HepG2 (cell line): ENCODE results near the gene SETD1B. TPM values are rescaled to one million over a fixed set of nuclear protein-coding genes. Genes with fewer than 3 reads are reported as not detected.

Experiments
- ATAC-seq: fragments of 200-7000 bp; cut with Tn5 transposase; 3 replicates; pipeline ENCODE4 v1.9.1; 2020; ENCODE audit warnings: mild to moderate bottlenecking, moderate library complexity
- BruUV-seq: library from RNA; stranded (reverse); fragments of 400-500 nt; replicated peaks from 2 replicates; lab custom pipeline; 2021; lab: Mats Ljungman, UMichigan
- CTCF ChIA-PET: fragments of 300-600 bp; formaldehyde crosslinking; extraction: SDS; loops from one replicate; lab custom pipeline; 2021; ENCODE audit warnings: low total read pairs, inconsistent platforms, low intra/inter-chr PET ratio; lab: Yijun Ruan, JAX
- POLR2A ChIA-PET: fragments of 350-600 bp; sonication (Branson Sonifier 250); formaldehyde crosslinking; loops from one replicate; lab custom pipeline; 2020; ENCODE audit warnings: antibody characterized with exemption, inconsistent platforms; lab: Yijun Ruan, JAX
- DNase-seq: peaks from one replicate; pipeline ENCODE4 v3.0.0-alpha.2; 2015; ENCODE audit warnings: low spot score
- FAIRE-seq: peaks from 3 replicates; lab custom pipeline; 2011; peaks lifted over from hg19 to GRCh38; lab: Jason Lieb, UNC
- H2AFZ ChIP-seq: one replicate; pipeline ENCODE4 v1.6.1; 2011; ENCODE audit warnings: low read length, inconsistent platforms
- H3K27ac ChIP-seq: fragments of 300-600 bp; 3 replicates; pipeline ENCODE4 v1.8.0; 2011; ENCODE audit warnings: mixed run types, mild to moderate bottlenecking, mixed read lengths, low read length, inconsistent platforms; ENCODE audit not compliant: insufficient read depth; ENCODE audit errors: extremely low read length
- H3K27me3 ChIP-seq, 2 experiments: fragments of 200-600 bp in 1 of 2; 2 replicates in 1 of 2; 3 replicates in 1 of 2; pipeline versions ENCODE4 v1.6.0 to v1.8.0; 2011; ENCODE audit warnings: low read length in 2 of 2, mild to moderate bottlenecking in 2 of 2, moderate library complexity in 2 of 2, inconsistent platforms in 1 of 2; ENCODE audit not compliant: insufficient read depth in 2 of 2, control insufficient read depth in 1 of 2
- H3K36me3 ChIP-seq, 2 experiments: fragments of 200-600 bp in 1 of 2; replicated peaks in 1 of 2; 2 replicates in 1 of 2; 3 replicates in 1 of 2; pipeline versions ENCODE4 v1.5.1 to v1.8.0; 2011; ENCODE audit warnings: low read length in 2 of 2, inconsistent platforms in 1 of 2; ENCODE audit not compliant: insufficient read depth in 2 of 2, control insufficient read depth in 1 of 2
- H3K4me1 ChIP-seq: 2 replicates; pipeline ENCODE4 v1.5.1; 2012; ENCODE audit warnings: low read length, inconsistent platforms; ENCODE audit not compliant: insufficient read depth
- H3K4me2 ChIP-seq: 2 replicates; pipeline ENCODE4 v1.6.0; 2011; ENCODE audit warnings: low read depth, low read length, inconsistent platforms
- H3K4me3 ChIP-seq, 3 experiments: fragments of 200-600 bp in 1 of 3; sonication (generic), shearing (Covaris generic) in 1 of 3; replicated peaks in 1 of 3; 2 replicates each; pipeline ENCODE4 v1.5.1; 2011 to 2016; ENCODE audit warnings: low read length in 3 of 3, inconsistent platforms in 2 of 3, low read depth in 2 of 3, mild to moderate bottlenecking in 2 of 3, control low read depth in 1 of 3, mixed read lengths in 1 of 3; ENCODE audit not compliant: insufficient read depth in 1 of 3
- H3K79me2 ChIP-seq: one replicate; pipeline ENCODE4 v1.6.1; 2011; ENCODE audit warnings: low read length, inconsistent platforms; ENCODE audit not compliant: insufficient read depth
- H3K9ac ChIP-seq: 2 replicates; pipeline ENCODE4 v1.6.0; 2011; ENCODE audit warnings: mild to moderate bottlenecking, low read depth, low read length, inconsistent platforms; ENCODE audit not compliant: insufficient read depth
- H3K9me3 ChIP-seq: 2 replicates; pipeline ENCODE4 v1.5.1; 2012; ENCODE audit warnings: mild to moderate bottlenecking, low read length
- H4K20me1 ChIP-seq: 2 replicates; pipeline ENCODE4 v1.6.0; 2011; ENCODE audit warnings: inconsistent platforms, mild to moderate bottlenecking, low read length, moderate library complexity; ENCODE audit not compliant: insufficient read depth
- CEBPB ChIP-seq: IDR thresholded peaks from 2 replicates; pipeline ENCODE4 v1.6.1; 2011; ENCODE audit warnings: low read depth, low read length, improper control_type of control experiment, borderline replicate concordance
- FOSL2 ChIP-seq: sonication (generic); formaldehyde crosslinking; IDR thresholded peaks from 2 replicates; pipeline ENCODE4 v1.4.0; 2020; ENCODE audit warnings: missing genetic modification reagents
- FOXA1 ChIP-seq, 2 experiments: fragments of 450-650 bp in 1 of 2; sonication (generic) in 1 of 2; formaldehyde crosslinking in 1 of 2; IDR thresholded peaks; 2 replicates each; pipeline versions ENCODE4 v1.4.0 to v1.6.1; 2016 to 2020; ENCODE audit warnings: missing genetic modification reagents in 1 of 2
- IRF2 ChIP-seq: IDR thresholded peaks from 2 replicates; pipeline ENCODE4 v1.6.1; 2018; ENCODE audit warnings: missing genetic modification reagents, missing compliant biosample characterization
- KAT2B ChIP-seq: fragments of 150-350 bp; IDR thresholded peaks from 2 replicates; pipeline ENCODE4 v1.6.1; 2014; ENCODE audit warnings: low read depth, low read length, borderline replicate concordance
- MATR3 ChIP-seq: sonication (generic); formaldehyde crosslinking; IDR thresholded peaks from 2 replicates; pipeline ENCODE4 v1.4.0; 2020; ENCODE audit warnings: missing genetic modification reagents
- MEIS2 ChIP-seq: sonication (generic); formaldehyde crosslinking; IDR thresholded peaks from 2 replicates; pipeline ENCODE4 v1.9.0; 2021; ENCODE audit warnings: mild to moderate bottlenecking, missing genetic modification reagents
- NFKB2 ChIP-seq: sonication (generic); formaldehyde crosslinking; IDR thresholded peaks from 2 replicates; pipeline ENCODE4 v1.4.0; 2020; ENCODE audit warnings: missing genetic modification reagents, borderline replicate concordance
- POLR2AphosphoS5 ChIP-seq: IDR thresholded peaks from 2 replicates; pipeline ENCODE4 v1.6.1; 2012; ENCODE audit warnings: low read depth, low read length
- POLR2G ChIP-seq: fragments of 200-400 bp; formaldehyde crosslinking; IDR thresholded peaks from 2 replicates; pipeline ENCODE4 v1.6.1; 2018; ENCODE audit warnings: mild to moderate bottlenecking, low read depth, low read length, moderate library complexity
- PRMT3 ChIP-seq: sonication (generic); formaldehyde crosslinking; IDR thresholded peaks from 2 replicates; pipeline ENCODE4 v1.8.1; 2022; ENCODE audit warnings: low read depth, mild to moderate bottlenecking, moderate library complexity, missing genetic modification reagents, borderline replicate concordance
- SALL1 ChIP-seq: sonication (generic); formaldehyde crosslinking; IDR thresholded peaks from 2 replicates; pipeline ENCODE4 v1.8.0; 2022; ENCODE audit warnings: mild to moderate bottlenecking, missing genetic modification reagents
- SOX13 ChIP-seq, 3 experiments: fragments of 450-650 bp in 1 of 3; sonication (generic) in 1 of 3; formaldehyde crosslinking in 1 of 3; IDR thresholded peaks in 2 of 3; conservative IDR thresholded peaks in 1 of 3; 2 replicates each; pipeline versions ENCODE4 v1.5.0 to v1.6.1; 2016 to 2020; ENCODE audit warnings: antibody characterized with exemption in 1 of 3, mild to moderate bottlenecking in 1 of 3, missing compliant biosample characterization in 1 of 3, missing genetic modification reagents in 1 of 3, moderate library complexity in 1 of 3
- YY1 ChIP-seq: IDR thresholded peaks from 2 replicates; pipeline ENCODE4 v1.6.1; 2011; ENCODE audit warnings: low read length, low read depth, moderate library complexity, mild to moderate bottlenecking; ENCODE audit not compliant: insufficient read depth, insufficient replicate concordance
- ZBTB42 ChIP-seq: sonication (generic); formaldehyde crosslinking; IDR thresholded peaks from 2 replicates; pipeline ENCODE4 v1.5.0; 2020; ENCODE audit warnings: mild to moderate bottlenecking, missing genetic modification reagents
- ZMYM2 ChIP-seq: sonication (generic); formaldehyde crosslinking; IDR thresholded peaks from 2 replicates; pipeline ENCODE4 v1.8.0; 2022; ENCODE audit warnings: mild to moderate bottlenecking, missing genetic modification reagents
- ZNF331 ChIP-seq: sonication (generic); formaldehyde crosslinking; IDR thresholded peaks from 2 replicates; pipeline ENCODE4 v1.4.0; 2020; ENCODE audit warnings: missing genetic modification reagents
- ZNF543 ChIP-seq: sonication (generic); formaldehyde crosslinking; IDR thresholded peaks from 2 replicates; pipeline ENCODE4 v1.4.0; 2020; ENCODE audit warnings: mild to moderate bottlenecking, missing genetic modification reagents
- ZNF564 ChIP-seq: sonication (generic); formaldehyde crosslinking; IDR thresholded peaks from 2 replicates; pipeline ENCODE4 v1.8.1; 2023; ENCODE audit warnings: mild to moderate bottlenecking, missing genetic modification reagents
- ZNF7 ChIP-seq: IDR thresholded peaks from 2 replicates; pipeline ENCODE4 v1.6.1; 2016; ENCODE audit warnings: missing biosample characterization, missing genetic modification reagents
- ZNF737 ChIP-seq: sonication (generic); formaldehyde crosslinking; IDR thresholded peaks from 2 replicates; pipeline ENCODE4 v1.5.0; 2020; ENCODE audit warnings: missing genetic modification reagents, mild to moderate bottlenecking, borderline replicate concordance
- ZNF768 ChIP-seq: sonication (generic); formaldehyde crosslinking; IDR thresholded peaks from 2 replicates; pipeline ENCODE4 v1.4.0; 2020; ENCODE audit warnings: missing genetic modification reagents
- ZNF841 ChIP-seq: sonication (generic); formaldehyde crosslinking; IDR thresholded peaks from 2 replicates; pipeline ENCODE4 v1.8.1; 2023; ENCODE audit warnings: missing genetic modification reagents, borderline replicate concordance
- WGBS: methylation state at CpG from one replicate; pipeline ENCODE4 v1.1.6; 2017; ENCODE audit warnings: low lambda C conversion rate; 5-methylcytosine and 5-hydroxymethylcytosine counted together
- in situ Hi-C: cut with HindIII; loops from 2 replicates; pipeline ENCODE4 v1.10.0; 2017; ENCODE audit warnings: low pct_unique_long_range_greater_than_20kb; ENCODE audit not compliant: extremely low pct_ligation_motif_present
- intact Hi-C: fragments of 100-400 bp; cut with micrococcal nuclease; formaldehyde crosslinking; loops from one replicate; pipeline ENCODE4 v1.10.0; 2022; ENCODE audit not compliant: unreplicated experiment
- polyA plus RNA-seq, 8 experiments: library from polyadenylated mRNA; depleted of rRNA in 3 of 8; stranded (reverse) in 7 of 8; unstranded in 1 of 8; fragments of >200 nt; fragmentation: Illumina TruSeq in 4 of 8; extraction: Trizol in 4 of 8; gene quantifications; 2 replicates each; pipeline versions ENCODE4 v1.2.1 to v1.2.3, GENCODE V29; 2011 to 2016; ENCODE audit warnings: low read depth in 4 of 8, missing spikeins in 1 of 8, mixed read lengths in 1 of 8; ENCODE audit not compliant: insufficient read depth in 1 of 8
- total RNA-seq, 5 experiments: library from RNA; depleted of rRNA; stranded (reverse); fragments of >200 nt; fragmentation: Illumina TruSeq; extraction: Trizol; gene quantifications; 2 replicates each; pipeline ENCODE4 v1.2.3, GENCODE V29; 2016; ENCODE audit warnings: low read depth in 1 of 5
- TF ChIP-seq, protein P1 (sequence below): sonication (generic); formaldehyde crosslinking; IDR thresholded peaks from 2 replicates; pipeline ENCODE4 v1.4.0; 2020; ENCODE audit warnings: missing genetic modification reagents, mild to moderate bottlenecking, borderline replicate concordance

Gene SETD1B
- total and polyA plus RNA-seq, 2 of the 13 experiments (the other 11 are each of a cell fraction or from before 2014, with no cell fraction given), result 1.1 to 1.4 TPM

DNA sequence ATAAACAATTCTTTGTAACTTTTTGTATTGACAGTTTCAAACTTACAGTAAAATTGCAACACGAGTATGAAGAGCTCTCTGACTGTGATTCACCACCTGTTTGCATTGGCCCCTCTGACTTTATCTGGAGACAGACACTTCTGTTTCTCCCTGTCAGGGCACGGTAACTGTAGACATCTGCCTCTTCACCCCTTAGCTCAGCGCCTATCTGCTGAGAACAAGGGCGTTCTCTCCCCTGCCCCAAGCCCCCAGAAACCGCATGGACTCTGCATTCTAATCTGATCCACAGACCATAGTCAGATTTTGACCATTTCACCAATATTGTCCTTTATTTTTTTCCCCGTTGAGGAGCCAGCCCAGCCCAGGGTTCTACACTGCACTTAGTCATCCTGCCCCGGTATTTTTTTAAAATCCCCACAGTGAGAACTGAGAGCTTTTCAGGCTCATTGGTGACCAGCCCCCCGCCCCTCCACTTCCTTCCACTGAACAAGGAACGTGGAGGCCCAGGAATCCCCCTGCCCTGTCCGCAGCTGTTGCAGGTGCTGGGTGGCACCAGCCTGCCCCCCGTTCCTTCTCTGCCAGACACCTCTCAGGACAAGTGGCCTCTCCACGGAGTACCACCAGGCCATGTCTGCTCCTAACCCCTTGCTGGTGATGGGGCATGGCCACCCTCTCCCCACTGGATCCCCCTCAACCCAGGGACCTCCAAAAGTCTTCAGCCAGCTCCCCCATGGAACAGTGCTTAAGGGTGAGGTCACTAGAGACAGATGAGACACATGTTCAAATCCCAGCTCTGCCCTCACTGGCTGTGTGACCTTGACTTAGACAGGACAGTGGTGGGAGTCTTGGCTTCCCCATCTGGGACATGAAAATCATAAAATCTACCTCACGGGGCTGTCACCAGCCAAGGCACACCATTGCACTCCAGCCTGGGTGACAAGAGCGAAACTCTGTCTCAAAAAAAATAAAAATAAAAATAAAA lies 21.5 kb upstream of the SETD1B start:
- 44% methylated on average over 14 of the region's 14 CpGs for WGBS
- H3K27me3 ChIP-seq, result no peaks in the 10 kb centered on the region; a peak in 1 of 5 replicates
- H3K4me1 ChIP-seq, result peaks cover 44% of the 10 kb centered on the region
- H3K36me3 ChIP-seq, result peaks cover 0 to 7% of the 10 kb centered on the region in 2 experiments; a peak in 2 of 5 replicates
- peak overlapping the region in 1 of 3 experiments; percentile 37; a peak in 2 of 6 replicates for H3K4me3 ChIP-seq
- ATAC-seq (peak; percentile 60), FAIRE-seq (peak; percentile 75), DNase-seq (peak; percentile 68)
- H3K9ac ChIP-seq, result peak overlapping the region; percentile 41
- intact Hi-C loops (no loop called here), in situ Hi-C loops (no loop called here)
- H3K9me3 ChIP-seq, result no peaks in the 10 kb centered on the region
- no peak overlapping the region for H2AFZ ChIP-seq
- ChIA-PET POLR2A (interaction anchor here (0.6 to 2.7 kb wide), 11 partner anchors 9 to 106 kb away, joined by 3 to 18 read pairs (median 7); partner anchors contain the start of genes PSMD9, RHOF and TMEM120B), CTCF (interaction anchor here (1.3 kb wide), 1 partner anchor 13 kb away, joined by 4 read pairs; no protein-coding TSS in a partner anchor)
- BruUV-seq, result no TSS peak
- H3K27ac ChIP-seq, result peak overlapping the region; percentile 24
- H3K4me2 ChIP-seq, result peak overlapping the region; percentile 59
- peaks cover 4% of the 10 kb centered on the region for H3K79me2 ChIP-seq
- peaks cover 3% of the 10 kb centered on the region; the same call in 1 of the 2 replicates for H4K20me1 ChIP-seq
- no peak for TF ChIP-seq YY1
- no peak for TF ChIP-seq SOX13 (IDR thresholded peaks at IDR 0.05)
- no peak for TF ChIP-seq SOX13 (CRISPR knock-in tag; conservative IDR thresholded peaks at IDR 0.05 in 1 of 2, IDR thresholded peaks at IDR 0.05 in 1 of 2)
- TF ChIP-seq ZMYM2 (CRISPR knock-in tag), result no peak
- peak; percentile 71 for TF ChIP-seq FOSL2 (CRISPR knock-in tag)
- TF ChIP-seq POLR2AphosphoS5, result no peak
- TF ChIP-seq NFKB2 (CRISPR knock-in tag), result no peak
- no peak for TF ChIP-seq ZNF737 (CRISPR knock-in tag)
- TF ChIP-seq MATR3 (CRISPR knock-in tag), result no peak
- TF ChIP-seq MEIS2, result no peak
- no peak for TF ChIP-seq ZNF7 (CRISPR knock-in tag)
- no peak for TF ChIP-seq ZNF543 (CRISPR knock-in tag)
- peak; percentile 60; the same call in 1 of the 2 replicates for TF ChIP-seq CEBPB
- TF ChIP-seq PRMT3 (CRISPR knock-in tag), result no peak
- TF ChIP-seq SALL1, result no peak
- TF ChIP-seq IRF2 (CRISPR knock-in tag), result no peak
- TF ChIP-seq, protein P1, sequence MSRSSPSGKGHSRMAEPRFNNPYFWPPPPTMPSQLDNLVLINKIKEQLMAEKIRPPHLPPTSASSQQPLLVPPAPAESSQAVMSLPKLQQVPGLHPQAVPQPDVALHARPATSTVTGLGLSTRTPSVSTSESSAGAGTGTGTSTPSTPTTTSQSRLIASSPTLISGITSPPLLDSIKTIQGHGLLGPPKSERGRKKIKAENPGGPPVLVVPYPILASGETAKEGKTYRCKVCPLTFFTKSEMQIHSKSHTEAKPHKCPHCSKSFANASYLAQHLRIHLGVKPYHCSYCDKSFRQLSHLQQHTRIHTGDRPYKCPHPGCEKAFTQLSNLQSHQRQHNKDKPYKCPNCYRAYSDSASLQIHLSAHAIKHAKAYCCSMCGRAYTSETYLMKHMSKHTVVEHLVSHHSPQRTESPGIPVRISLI (CRISPR knock-in tag), result no peak
- TF ChIP-seq FOXA1 (IDR thresholded peaks at IDR 0.05), result no peak
- TF ChIP-seq FOXA1 (CRISPR knock-in tag; IDR thresholded peaks at IDR 0.05), result 0 out of 2 replicates have a peak, but pooled peaks have one; percentile 10
- TF ChIP-seq ZNF564 (CRISPR knock-in tag), result no peak
- no peak for TF ChIP-seq ZNF331
- TF ChIP-seq KAT2B, result no peak
- no peak for TF ChIP-seq ZNF768 (CRISPR knock-in tag)
- TF ChIP-seq POLR2G, result 0 out of 2 replicates have a peak, but pooled peaks have one; percentile 18
- TF ChIP-seq ZNF841, result no peak
- no peak for TF ChIP-seq ZBTB42 (CRISPR knock-in tag)
